GM12872 (cell line): ENCODE measurements around the gene FEN1.

ENCODE experiments used
- CTCF ChIP-seq: IDR thresholded peaks from 3 replicates; pipeline ENCODE4 v1.5.1; 2011; ENCODE audit warnings: low read depth, mild to moderate bottlenecking, low read length, moderate library complexity; ENCODE audit not compliant: insufficient read depth

FEN1 gene

GRCh38 chr11:61768376-61769076 lies 24.2 kb upstream of the FEN1 start:
- no peak for TF ChIP-seq CTCF

- peak; percentile 32; the same call in 1 of the 3 replicates for TF ChIP-seq CTCF
Measured at GRCh38 chr11:61769169-61769920, 23.4 kb upstream of the FEN1 start.

- no peak for TF ChIP-seq CTCF
Measured at GRCh38 chr11:61769946-61770683, 22.6 kb upstream of the FEN1 start.

GRCh38 chr11:61771195-61771894 lies 21.4 kb upstream of the FEN1 start:
- no peak for TF ChIP-seq CTCF

GRCh38 chr11:61771985-61772455 lies 20.7 kb upstream of the FEN1 start:
- no peak for TF ChIP-seq CTCF

GRCh38 chr11:61773356-61773755 lies 19.4 kb upstream of the FEN1 start:
- no peak for TF ChIP-seq CTCF
